ENCODE measurements around the gene ALG6. TPM values are rescaled to one million over a fixed set of nuclear protein-coding genes. Genes with fewer than 3 reads are reported as not detected.
A peak's percentile ranks its signal among the peaks of the same experiment; 100 is the strongest.
"Not testable (repeated sequence)": the region's sequence is repeated elsewhere in the genome, so short reads cannot be mapped to it uniquely, and the experiment has no call there.

The ALG6 gene
- polyA plus RNA-seq, 1 donor from 2014 or later, result 12.9 TPM

DNA sequence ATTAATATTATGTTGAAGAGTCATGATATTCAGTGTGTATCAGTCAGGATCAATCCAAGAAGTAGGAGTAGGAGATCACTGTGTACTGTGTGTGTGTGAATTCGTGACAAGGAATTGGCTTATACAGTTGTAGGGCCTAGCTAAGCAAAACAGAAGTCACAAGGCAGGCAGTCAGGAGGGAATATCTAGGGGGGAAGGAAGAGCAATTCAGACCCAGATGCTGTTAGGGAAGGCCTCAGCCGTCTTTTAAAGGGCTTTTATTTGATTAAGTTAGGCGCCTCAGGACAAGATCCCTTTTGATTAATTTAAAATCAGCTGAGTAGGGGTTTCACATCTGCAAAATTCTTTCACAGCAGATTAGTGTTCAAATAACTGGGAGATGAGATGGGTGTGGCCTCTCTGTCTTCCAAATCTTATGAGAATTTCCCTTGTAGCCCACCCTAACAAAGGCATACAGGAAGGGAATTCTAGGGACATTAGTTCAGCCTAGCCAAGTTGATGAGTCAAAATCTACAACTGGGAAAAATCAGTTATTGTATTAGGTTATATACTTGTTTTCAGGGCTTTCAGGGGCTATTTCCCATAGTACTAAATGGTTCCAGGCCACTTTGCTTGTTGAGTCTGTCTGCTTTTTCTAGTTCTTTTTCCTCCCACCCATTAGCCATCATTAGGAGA, 47.4 kb downstream of the ALG6 start:
- Mint-ChIP-seq H3K4me1 (peaks cover 0 to 2% (median 0%) of the 10 kb centered on the region in 3 donors), H3K36me3 (peaks cover 11% of the 10 kb centered on the region), H3K27ac (no peak overlapping the region), H3K4me3 (no peak overlapping the region), H3K9me3 (no peaks in the 10 kb centered on the region), H3K27me3 (no peaks in the 10 kb centered on the region)

GRCh38 chr1:63418101-63418500, 50.7 kb downstream of the ALG6 start:
- Mint-ChIP-seq H3K36me3 (peaks cover 18% of the 10 kb centered on the region), H3K27ac (no peak overlapping the region), H3K4me1 (peaks cover 0 to 2% (median 0%) of the 10 kb centered on the region in 3 donors), H3K9me3 (no peaks in the 10 kb centered on the region), H3K4me3 (no peak overlapping the region), H3K27me3 (no peaks in the 10 kb centered on the region)

GRCh38 chr1:63420746-63421145, 53.3 kb downstream of the ALG6 start:
- not testable (repeated sequence) for H3K4me1 Mint-ChIP-seq, H3K4me3 Mint-ChIP-seq, H3K9me3 Mint-ChIP-seq, H3K27ac Mint-ChIP-seq, H3K27me3 Mint-ChIP-seq
- peaks cover 16% of the 10 kb centered on the region for H3K36me3 Mint-ChIP-seq

GRCh38 chr1:63423649-63424048, 56.2 kb downstream of the ALG6 start:
- peaks cover 16% of the 10 kb centered on the region for H3K36me3 Mint-ChIP-seq
- no peaks in the 10 kb centered on the region for H3K9me3 Mint-ChIP-seq
- H3K27me3 Mint-ChIP-seq, result no peaks in the 10 kb centered on the region
- H3K4me1 Mint-ChIP-seq, result no peaks in the 10 kb centered on the region
- no peak overlapping the region for H3K27ac Mint-ChIP-seq
- no peak overlapping the region for H3K4me3 Mint-ChIP-seq

DNA sequence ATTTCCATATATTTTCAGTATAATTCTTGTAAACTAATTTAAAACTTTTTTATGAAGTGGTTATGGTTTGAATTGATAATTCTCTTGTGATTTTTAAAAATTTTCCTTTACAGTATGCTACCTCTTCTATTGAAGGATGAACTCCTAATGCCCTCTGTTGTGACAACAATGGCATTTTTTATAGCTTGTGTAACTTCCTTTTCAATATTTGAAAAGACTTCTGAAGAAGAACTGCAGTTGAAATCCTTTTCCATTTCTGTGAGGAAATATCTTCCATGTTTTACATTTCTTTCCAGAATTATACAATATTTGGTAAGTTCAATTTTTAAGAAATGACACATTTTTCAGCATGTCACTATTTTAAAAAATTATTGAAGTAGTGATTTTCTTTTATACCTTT, 61.4 kb downstream of the ALG6 start:
- H3K4me3 Mint-ChIP-seq, result no peak overlapping the region
- peaks cover 0 to 16% (median 4%) of the 10 kb centered on the region in 3 donors for H3K9me3 Mint-ChIP-seq
- H3K4me1 Mint-ChIP-seq, result no peaks in the 10 kb centered on the region
- H3K27me3 Mint-ChIP-seq, result no peaks in the 10 kb centered on the region
- no peak overlapping the region for H3K27ac Mint-ChIP-seq
- H3K36me3 Mint-ChIP-seq, result peaks cover 25% of the 10 kb centered on the region

DNA sequence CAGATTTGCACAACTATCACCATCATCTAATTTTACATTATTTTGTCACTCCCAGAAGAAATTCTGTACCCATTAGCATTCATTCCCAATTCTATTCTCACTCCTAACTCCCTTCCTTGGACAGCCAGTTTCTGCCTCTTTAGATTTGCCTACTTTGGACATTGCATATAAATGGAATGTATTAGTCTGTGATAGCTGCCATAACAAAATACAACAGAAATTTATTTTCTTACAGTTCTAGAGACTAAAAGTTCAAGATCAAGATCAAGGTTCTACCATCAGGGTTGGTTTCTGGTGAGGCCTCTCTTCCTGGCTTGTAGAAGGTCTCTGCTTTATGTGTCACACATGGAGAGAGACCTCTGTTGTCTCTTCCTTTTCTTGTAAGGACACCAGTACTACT, 61.9 kb downstream of the ALG6 start:
- H3K27ac Mint-ChIP-seq, result no peak overlapping the region
- H3K9me3 Mint-ChIP-seq, result peaks cover 0 to 16% (median 4%) of the 10 kb centered on the region in 3 donors
- H3K4me3 Mint-ChIP-seq, result peak overlapping the region in 1 of 4 donors; percentile 78
- no peaks in the 10 kb centered on the region for H3K27me3 Mint-ChIP-seq
- H3K36me3 Mint-ChIP-seq, result peaks cover 24% of the 10 kb centered on the region
- H3K4me1 Mint-ChIP-seq, result no peaks in the 10 kb centered on the region

- H3K9me3 Mint-ChIP-seq, result peaks cover 0 to 10% (median 0%) of the 10 kb centered on the region in 3 donors
- H3K4me1 Mint-ChIP-seq, result no peaks in the 10 kb centered on the region
- no peak overlapping the region for H3K4me3 Mint-ChIP-seq
- H3K36me3 Mint-ChIP-seq, result peaks cover 12% of the 10 kb centered on the region
- no peak overlapping the region for H3K27ac Mint-ChIP-seq
- H3K27me3 Mint-ChIP-seq, result no peaks in the 10 kb centered on the region
Measured at GRCh38 chr1:63435161-63435560, 67.7 kb downstream of the ALG6 start.

GRCh38 chr1:63442141-63442475, 74.7 kb downstream of the ALG6 start:
- Mint-ChIP-seq H3K4me1 (peaks cover 4 to 5% (median 4%) of the 10 kb centered on the region in 3 donors), H3K27me3 (no peaks in the 10 kb centered on the region), H3K27ac (no peak overlapping the region), H3K9me3 (no peaks in the 10 kb centered on the region), H3K4me3 (no peak overlapping the region), H3K36me3 (no peaks in the 10 kb centered on the region)

DNA sequence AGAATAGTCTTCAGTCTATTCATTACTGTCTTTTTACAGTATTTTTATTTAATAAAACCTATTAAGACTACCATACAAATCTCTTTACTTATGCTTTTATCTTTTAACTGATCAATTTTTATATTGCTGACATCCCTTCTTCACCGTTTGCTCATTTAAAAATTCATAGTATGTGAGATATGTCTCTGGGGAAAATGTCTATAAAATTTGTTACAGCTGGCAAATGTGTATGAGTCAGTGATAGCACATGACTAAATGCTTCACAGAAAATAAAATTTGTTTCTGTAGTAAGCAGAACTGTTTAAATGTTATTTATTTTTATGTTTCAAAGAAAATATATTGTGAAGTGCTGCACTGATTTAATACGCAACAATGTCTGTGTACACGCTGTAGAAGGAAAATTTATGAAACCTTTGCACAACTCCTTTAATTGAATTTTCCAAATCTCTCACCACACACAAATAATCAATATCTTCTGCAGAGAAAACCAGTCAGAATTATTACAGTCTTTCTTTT, 81.4 kb downstream of the ALG6 start:
- no peak overlapping the region for H3K27ac Mint-ChIP-seq
- no peaks in the 10 kb centered on the region for H3K9me3 Mint-ChIP-seq
- H3K4me3 Mint-ChIP-seq, result no peak overlapping the region
- H3K27me3 Mint-ChIP-seq, result no peaks in the 10 kb centered on the region
- H3K36me3 Mint-ChIP-seq, result no peaks in the 10 kb centered on the region
- peaks cover 0 to 10% (median 0%) of the 10 kb centered on the region in 3 donors for H3K4me1 Mint-ChIP-seq

DNA sequence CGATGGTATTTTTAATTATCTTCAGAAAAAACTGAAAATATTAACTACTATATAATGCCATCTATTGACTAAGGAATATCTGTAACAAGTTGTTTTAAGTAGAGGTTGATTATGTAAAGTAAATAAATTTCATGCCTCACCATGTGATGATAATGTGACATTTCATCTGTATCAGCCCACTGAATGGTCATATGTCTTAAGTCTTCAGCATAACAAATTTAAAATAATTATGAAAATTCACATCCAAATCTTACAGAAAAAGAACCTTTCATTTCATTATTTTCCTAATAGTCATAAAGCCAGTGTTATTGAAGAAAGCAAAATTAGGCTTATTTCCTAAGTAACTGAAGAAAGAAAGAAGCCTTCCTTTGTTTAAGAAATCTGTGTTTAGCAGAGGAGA, 83.0 kb downstream of the ALG6 start:
- no peaks in the 10 kb centered on the region for H3K9me3 Mint-ChIP-seq

DNA sequence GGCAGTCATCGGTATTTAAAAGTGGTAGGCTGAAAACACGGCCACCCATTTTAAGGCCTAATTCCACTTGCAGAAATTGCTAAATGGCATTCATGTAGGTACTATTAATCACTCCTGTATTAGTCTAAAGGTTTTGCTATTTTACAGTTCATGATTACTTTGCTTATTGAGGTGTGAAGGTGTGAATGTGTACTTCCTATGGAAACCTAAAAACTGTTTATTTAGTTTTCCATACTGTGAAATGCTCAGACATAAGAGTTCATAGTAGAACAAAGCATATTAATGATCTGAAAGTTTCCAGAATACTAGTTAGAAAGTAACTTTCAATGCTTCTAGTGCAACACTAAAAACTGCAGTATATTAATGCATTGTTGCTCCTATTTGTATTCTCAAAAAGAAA, 85.8 kb downstream of the ALG6 start:
- peaks cover 6% of the 10 kb centered on the region for H3K36me3 Mint-ChIP-seq
- no peaks in the 10 kb centered on the region for H3K27me3 Mint-ChIP-seq
- H3K4me3 Mint-ChIP-seq, result no peak overlapping the region
- H3K4me1 Mint-ChIP-seq, result peaks cover 0 to 10% (median 0%) of the 10 kb centered on the region in 3 donors
- H3K9me3 Mint-ChIP-seq, result no peaks in the 10 kb centered on the region
- H3K27ac Mint-ChIP-seq, result no peak overlapping the region

More for the DNA sequence above, 83.0 kb downstream of the ALG6 start:
- Mint-ChIP-seq H3K4me3 (no peak overlapping the region), H3K4me1 (peaks cover 0 to 10% (median 0%) of the 10 kb centered on the region in 3 donors), H3K36me3 (no peaks in the 10 kb centered on the region), H3K27me3 (no peaks in the 10 kb centered on the region), H3K27ac (no peak overlapping the region)

DNA sequence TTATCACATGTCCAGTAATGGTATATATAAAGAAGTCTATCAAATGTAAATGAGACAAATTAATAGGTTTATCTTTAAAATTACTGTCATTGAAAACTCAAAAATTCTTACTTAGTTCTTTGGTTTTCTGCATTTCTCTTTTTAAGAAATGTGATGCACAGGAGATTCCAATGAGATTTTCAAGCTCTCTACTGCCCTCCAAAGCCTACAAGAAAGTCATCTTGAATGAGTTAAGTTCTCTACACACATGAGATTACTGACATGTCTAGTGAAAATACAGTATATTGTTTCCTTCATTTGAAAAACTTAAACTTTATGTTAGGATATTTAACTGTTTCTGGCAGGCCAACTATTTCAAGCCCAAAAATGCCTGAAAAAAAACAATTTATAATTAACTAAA, 86.8 kb downstream of the ALG6 start:
- Mint-ChIP-seq H3K9me3 (no peaks in the 10 kb centered on the region), H3K4me1 (peaks cover 0 to 10% (median 0%) of the 10 kb centered on the region in 3 donors), H3K27me3 (no peaks in the 10 kb centered on the region), H3K4me3 (no peak overlapping the region), H3K27ac (no peak overlapping the region), H3K36me3 (peaks cover 8% of the 10 kb centered on the region)

DNA sequence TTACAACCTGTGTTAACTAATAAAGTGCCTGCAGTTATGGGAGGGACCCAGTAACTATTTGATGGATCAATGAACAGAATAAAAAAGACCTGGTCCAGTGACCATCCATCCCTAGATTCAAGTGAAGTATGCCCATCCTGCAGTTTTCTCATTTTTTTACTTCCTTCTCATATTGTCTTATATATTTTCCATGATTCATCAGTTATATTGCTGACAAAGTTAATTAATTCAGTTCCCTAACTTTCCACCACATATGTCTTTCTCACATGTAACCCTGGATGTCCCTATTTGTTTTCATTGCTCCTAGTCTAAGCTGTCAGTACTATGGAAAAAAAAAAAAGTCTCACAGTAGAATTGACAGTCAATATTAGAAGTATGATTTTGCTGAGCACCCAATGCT, 91.3 kb downstream of the ALG6 start:
- H3K27ac Mint-ChIP-seq, result no peak overlapping the region

DNA sequence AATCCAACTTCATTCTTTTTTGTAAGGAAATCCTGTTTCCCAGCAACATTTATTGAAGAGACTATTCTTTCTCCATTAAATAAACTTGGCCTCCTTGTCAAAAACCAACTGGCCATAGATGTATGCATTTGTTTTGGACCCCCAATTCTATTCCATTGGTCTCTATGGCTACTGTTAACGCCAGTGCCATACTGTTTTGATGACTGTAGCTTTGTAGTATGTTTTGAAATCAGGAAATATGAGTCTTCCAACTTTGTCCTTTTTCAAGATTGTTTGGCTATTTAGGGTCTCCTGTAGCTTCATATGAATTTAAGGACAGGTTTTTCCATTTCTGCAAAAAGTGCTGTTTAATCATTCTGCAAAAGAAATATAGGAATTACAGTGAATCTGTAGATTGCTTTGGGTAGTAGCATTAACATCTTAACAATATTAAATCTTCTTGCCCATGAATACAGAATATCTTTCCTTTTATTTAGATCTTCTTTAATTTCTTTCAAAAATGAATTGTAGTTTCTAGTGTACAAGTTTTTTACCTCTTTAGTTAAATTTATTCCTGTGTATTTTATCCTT, 94.3 kb downstream of the ALG6 start:
- Mint-ChIP-seq H3K4me1 (no peaks in the 10 kb centered on the region), H3K36me3 (peaks cover 16% of the 10 kb centered on the region), H3K9me3 (peaks cover 2 to 13% (median 6%) of the 10 kb centered on the region in 3 donors), H3K27me3 (no peaks in the 10 kb centered on the region), H3K27ac (no peak overlapping the region), H3K4me3 (peak overlapping the region in 1 of 4 donors; percentile 73)

More for the DNA sequence above, 91.3 kb downstream of the ALG6 start:
- Mint-ChIP-seq H3K27me3 (no peaks in the 10 kb centered on the region), H3K9me3 (peaks cover 2 to 13% (median 6%) of the 10 kb centered on the region in 3 donors), H3K36me3 (peaks cover 16% of the 10 kb centered on the region), H3K4me3 (no peak overlapping the region), H3K4me1 (no peaks in the 10 kb centered on the region)

DNA sequence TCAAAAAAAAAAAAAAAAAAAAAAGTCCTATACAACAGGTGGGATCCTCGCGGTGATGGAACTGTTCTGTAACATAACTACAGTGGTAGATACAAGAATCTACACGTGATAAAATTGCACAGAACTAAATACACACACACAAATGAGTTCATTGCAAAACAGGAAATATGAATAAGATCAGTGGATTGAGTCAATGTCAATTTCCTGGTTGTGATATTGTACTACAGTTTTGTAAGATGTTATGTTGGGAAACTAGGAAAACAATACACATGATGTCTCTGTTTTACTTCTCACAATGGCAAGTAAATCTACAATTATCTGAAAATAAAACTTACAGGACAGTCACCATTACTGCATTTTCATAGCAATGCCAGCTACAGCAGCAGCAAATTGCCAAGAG, 95.8 kb downstream of the ALG6 start:
- Mint-ChIP-seq H3K27me3 (no peaks in the 10 kb centered on the region), H3K36me3 (peaks cover 13% of the 10 kb centered on the region), H3K9me3 (peaks cover 2 to 13% (median 6%) of the 10 kb centered on the region in 3 donors), H3K4me1 (no peaks in the 10 kb centered on the region), H3K4me3 (no peak overlapping the region), H3K27ac (no peak overlapping the region)

DNA sequence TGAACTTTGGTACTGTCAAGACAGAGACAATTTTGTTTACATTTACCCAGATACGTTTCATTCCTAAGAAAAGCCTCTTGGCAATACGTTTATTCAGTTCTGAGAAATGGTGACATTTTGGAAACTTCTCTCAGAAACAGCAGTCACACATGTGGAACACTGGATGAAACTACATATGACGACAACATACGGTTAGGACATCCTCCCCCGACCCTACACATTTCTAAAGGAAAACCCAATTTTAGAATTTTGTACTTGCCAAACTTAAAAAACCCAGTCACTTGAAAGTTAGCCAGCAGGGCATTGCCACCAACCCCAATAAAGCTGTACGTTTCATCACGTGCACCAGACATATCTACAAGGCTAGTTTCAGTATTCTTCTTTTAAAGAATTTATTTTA, 98.8 kb downstream of the ALG6 start:
- H3K36me3 Mint-ChIP-seq, result peaks cover 18% of the 10 kb centered on the region
- no peaks in the 10 kb centered on the region for H3K27me3 Mint-ChIP-seq
- H3K27ac Mint-ChIP-seq, result no peak overlapping the region
- no peaks in the 10 kb centered on the region for H3K4me1 Mint-ChIP-seq
- peaks cover 4 to 18% (median 7%) of the 10 kb centered on the region in 3 donors for H3K9me3 Mint-ChIP-seq
- H3K4me3 Mint-ChIP-seq, result no peak overlapping the region
